MM.1S (cell line): Measurements from ENCODE around the gene CEACAM18.

Experiments
- DNase-seq: peaks from one replicate; pipeline ENCODE4 v3.0.0-alpha.2; 2015
- H2AFZ ChIP-seq: fragments of 300-600 bp; sonication (generic); 2 replicates; pipeline ENCODE4 v1.6.0; 2016; ENCODE audit warnings: antibody characterized with exemption, low read length
- H3F3A ChIP-seq: fragments of 300-600 bp; sonication (generic); 2 replicates; pipeline ENCODE4 v1.6.1; 2016; ENCODE audit warnings: mild to moderate bottlenecking, antibody characterized with exemption, low read length, moderate library complexity, mixed read lengths; ENCODE audit not compliant: insufficient read depth
- H3K27ac ChIP-seq: fragments of 300-600 bp; sonication (generic); 2 replicates; pipeline ENCODE4 v1.5.1; 2016; ENCODE audit warnings: mild to moderate bottlenecking, low read length
- H3K27me3 ChIP-seq: fragments of 300-600 bp; sonication (generic); replicated peaks from 2 replicates; pipeline ENCODE4 v1.6.0; 2016; ENCODE audit warnings: low read length; ENCODE audit not compliant: insufficient read depth
- H3K36me3 ChIP-seq: fragments of 300-600 bp; sonication (generic); replicated peaks from 2 replicates; pipeline ENCODE4 v1.6.1; 2016; ENCODE audit warnings: mild to moderate bottlenecking, low read length, mixed read lengths; ENCODE audit not compliant: insufficient read depth
- H3K4me1 ChIP-seq: fragments of 300-600 bp; sonication (generic); 2 replicates; pipeline ENCODE4 v1.6.1; 2016; ENCODE audit warnings: low read length, mixed read lengths
- H3K4me2 ChIP-seq: fragments of 300-600 bp; sonication (generic); 2 replicates; pipeline ENCODE4 v1.6.0; 2016; ENCODE audit warnings: low read depth, low read length
- H3K4me3 ChIP-seq: fragments of 300-600 bp; sonication (generic); 2 replicates; pipeline ENCODE4 v1.5.1; 2016; ENCODE audit warnings: low read length, mixed read lengths
- H3K79me2 ChIP-seq: fragments of 300-600 bp; sonication (generic); 2 replicates; pipeline ENCODE4 v1.6.1; 2016; ENCODE audit warnings: mixed run types, low read length, mixed read lengths
- H3K9ac ChIP-seq: fragments of 300-600 bp; sonication (generic); 2 replicates; pipeline ENCODE4 v1.6.1; 2016; ENCODE audit warnings: low read length, mixed read lengths
- H3K9me2 ChIP-seq: fragments of 300-600 bp; sonication (generic); replicated peaks from 2 replicates; pipeline ENCODE4 v1.6.1; 2016; ENCODE audit warnings: mild to moderate bottlenecking, low read length, mixed read lengths; ENCODE audit not compliant: insufficient read depth
- H3K9me3 ChIP-seq: fragments of 300-600 bp; sonication (generic); replicated peaks from 2 replicates; pipeline ENCODE4 v1.6.1; 2016; ENCODE audit warnings: mild to moderate bottlenecking, low read length, mixed read lengths; ENCODE audit not compliant: insufficient read depth
- H4K20me1 ChIP-seq: fragments of 300-600 bp; sonication (generic); 2 replicates; pipeline ENCODE4 v1.6.1; 2016; ENCODE audit warnings: mild to moderate bottlenecking, low read length, moderate library complexity, mixed read lengths; ENCODE audit not compliant: insufficient read depth
- CTCF ChIP-seq: fragments of 300-600 bp; sonication (generic); IDR thresholded peaks from 2 replicates; pipeline ENCODE4 v1.5.1; 2016; ENCODE audit warnings: antibody characterized with exemption, low read length, mixed read lengths
- EZH2 ChIP-seq: fragments of 300-600 bp; sonication (generic); optimal IDR thresholded peaks from 2 replicates; pipeline ENCODE3; 2017; ENCODE audit warnings: low read depth, mild to moderate bottlenecking, antibody characterized with exemption, low read length, mixed read lengths
- EZH2phosphoT487 ChIP-seq: fragments of 300-600 bp; sonication (generic); IDR thresholded peaks from 2 replicates; pipeline ENCODE4 v1.6.1; 2018; ENCODE audit warnings: antibody characterized with exemption, low read length

Gene CEACAM18

GRCh38 chr19:51513968-51514367, 35.6 kb downstream of the CEACAM18 start:
- Histone ChIP-seq H4K20me1 (no peaks in the 10 kb centered on the region), H3F3A (no peaks in the 10 kb centered on the region), H3K4me2 (no peak overlapping the region), H3K4me3 (no peak overlapping the region), H3K9me2 (no peaks in the 10 kb centered on the region), H3K4me1 (no peaks in the 10 kb centered on the region), H3K27ac (no peak overlapping the region), H3K79me2 (no peaks in the 10 kb centered on the region), H3K9me3 (no peaks in the 10 kb centered on the region), H3K27me3 (no peaks in the 10 kb centered on the region), H3K36me3 (no peaks in the 10 kb centered on the region), H2AFZ (no peak overlapping the region), H3K9ac (no peak overlapping the region)
- no peak for DNase-seq
- TF ChIP-seq EZH2phosphoT487 = no peak
- TF ChIP-seq EZH2 = no peak
- no peak for TF ChIP-seq CTCF

GRCh38 chr19:51514866-51515481, 36.6 kb downstream of the CEACAM18 start:
- Histone ChIP-seq H3K4me2 (no peak overlapping the region), H3K36me3 (no peaks in the 10 kb centered on the region), H3K27me3 (no peaks in the 10 kb centered on the region), H3K9me2 (no peaks in the 10 kb centered on the region), H3K4me1 (no peaks in the 10 kb centered on the region), H4K20me1 (no peaks in the 10 kb centered on the region), H3K4me3 (no peak overlapping the region), H3K27ac (no peak overlapping the region), H3F3A (no peaks in the 10 kb centered on the region), H3K9ac (no peak overlapping the region), H3K79me2 (no peaks in the 10 kb centered on the region), H3K9me3 (no peaks in the 10 kb centered on the region), H2AFZ (no peak overlapping the region)
- no peak for TF ChIP-seq EZH2
- TF ChIP-seq EZH2phosphoT487 = no peak
- peak; percentile 60 for TF ChIP-seq CTCF
- DNase-seq = peak; percentile 39

- no peaks in the 10 kb centered on the region for H3F3A ChIP-seq
- H3K36me3 ChIP-seq = no peaks in the 10 kb centered on the region
- TF ChIP-seq EZH2 (no peak), CTCF (no peak), EZH2phosphoT487 (no peak)
- H3K4me3 ChIP-seq = no peak overlapping the region
- H3K4me2 ChIP-seq = no peak overlapping the region
- no peaks in the 10 kb centered on the region for H3K9me3 ChIP-seq
- no peak overlapping the region for H2AFZ ChIP-seq
- H3K27ac ChIP-seq = no peak overlapping the region
- no peaks in the 10 kb centered on the region for H4K20me1 ChIP-seq
- no peaks in the 10 kb centered on the region for H3K27me3 ChIP-seq
- no peaks in the 10 kb centered on the region for H3K9me2 ChIP-seq
- no peaks in the 10 kb centered on the region for H3K79me2 ChIP-seq
- DNase-seq = no peak
- H3K4me1 ChIP-seq = no peaks in the 10 kb centered on the region
- no peak overlapping the region for H3K9ac ChIP-seq
Observed at GRCh38 chr19:51520728-51521127, 42.4 kb downstream of the CEACAM18 start.
